Measurements from ENCODE around the gene LGALS8.
A peak's percentile ranks its signal among the peaks of the same experiment; 100 is the strongest.

LGALS8 gene

GRCh38 chr1:236520445-236521005 is 3.3 kb upstream of the LGALS8 start:
- Mint-ChIP-seq H3K27ac (no peak overlapping the region), H3K36me3 (ENCODE audit: low read depth) (peaks cover 15% of the 10 kb centered on the region), H3K4me1 (ENCODE audit: low read depth) (peaks cover 39% of the 10 kb centered on the region), H3K9me3 (no peaks in the 10 kb centered on the region), H3K27me3 (no peaks in the 10 kb centered on the region), H3K4me3 (no peak overlapping the region)
- no peak for DNase-seq

- no peaks in the 10 kb centered on the region for H3K27me3 Mint-ChIP-seq
- no peaks in the 10 kb centered on the region for H3K9me3 Mint-ChIP-seq
- peak overlapping the region; percentile 99 for H3K27ac Mint-ChIP-seq
- H3K36me3 Mint-ChIP-seq (ENCODE audit: low read depth): peaks cover 32% of the 10 kb centered on the region
- peaks cover 31% of the 10 kb centered on the region for H3K4me1 Mint-ChIP-seq (ENCODE audit: low read depth)
- peak; percentile 40 for DNase-seq
- H3K4me3 Mint-ChIP-seq: peak overlapping the region; percentile 93
Measured at GRCh38 chr1:236522937-236523703, 662 bp upstream of the LGALS8 start.

GRCh38 chr1:236524142-236524894 is 536 bp downstream of the LGALS8 start:
- H3K4me1 Mint-ChIP-seq (ENCODE audit: low read depth): peaks cover 36% of the 10 kb centered on the region
- peaks cover 39% of the 10 kb centered on the region for H3K36me3 Mint-ChIP-seq (ENCODE audit: low read depth)
- peak overlapping the region; percentile 99 for H3K27ac Mint-ChIP-seq
- no peaks in the 10 kb centered on the region for H3K27me3 Mint-ChIP-seq
- H3K9me3 Mint-ChIP-seq: no peaks in the 10 kb centered on the region
- peak; percentile 77 for DNase-seq
- peak overlapping the region; percentile 93 for H3K4me3 Mint-ChIP-seq

GRCh38 chr1:236524895-236525184 is 1.1 kb downstream of the LGALS8 start:
- H3K4me1 Mint-ChIP-seq (ENCODE audit: low read depth): peaks cover 36% of the 10 kb centered on the region
- H3K27ac Mint-ChIP-seq: peak overlapping the region; percentile 99
- H3K36me3 Mint-ChIP-seq (ENCODE audit: low read depth): peaks cover 39% of the 10 kb centered on the region
- no peaks in the 10 kb centered on the region for H3K27me3 Mint-ChIP-seq
- no peaks in the 10 kb centered on the region for H3K9me3 Mint-ChIP-seq
- H3K4me3 Mint-ChIP-seq: peak overlapping the region; percentile 93
- no peak for DNase-seq

GRCh38 chr1:236526079-236526478 is 2.3 kb downstream of the LGALS8 start:
- no peak for DNase-seq
- Mint-ChIP-seq H3K36me3 (ENCODE audit: low read depth) (peaks cover 51% of the 10 kb centered on the region), H3K4me3 (no peak overlapping the region), H3K9me3 (no peaks in the 10 kb centered on the region), H3K4me1 (ENCODE audit: low read depth) (peaks cover 44% of the 10 kb centered on the region), H3K27ac (no peak overlapping the region), H3K27me3 (no peaks in the 10 kb centered on the region)

GRCh38 chr1:236530286-236530685 is 6.5 kb downstream of the LGALS8 start:
- peak overlapping the region; percentile 42 for H3K27ac Mint-ChIP-seq
- no peaks in the 10 kb centered on the region for H3K27me3 Mint-ChIP-seq
- no peak overlapping the region for H3K4me3 Mint-ChIP-seq
- H3K4me1 Mint-ChIP-seq (ENCODE audit: low read depth): peaks cover 57% of the 10 kb centered on the region
- no peaks in the 10 kb centered on the region for H3K9me3 Mint-ChIP-seq
- DNase-seq: no peak
- H3K36me3 Mint-ChIP-seq (ENCODE audit: low read depth): peaks cover 68% of the 10 kb centered on the region

- Mint-ChIP-seq H3K27me3 (no peaks in the 10 kb centered on the region), H3K27ac (no peak overlapping the region), H3K4me1 (ENCODE audit: low read depth) (peaks cover 61% of the 10 kb centered on the region), H3K36me3 (ENCODE audit: low read depth) (peaks cover 72% of the 10 kb centered on the region), H3K4me3 (no peak overlapping the region), H3K9me3 (no peaks in the 10 kb centered on the region)
- DNase-seq: no peak
Measured at GRCh38 chr1:236530959-236531358, 7.2 kb downstream of the LGALS8 start.

- peaks cover 57% of the 10 kb centered on the region for H3K4me1 Mint-ChIP-seq (ENCODE audit: low read depth)
Measured at GRCh38 chr1:236532850-236533249, 9.1 kb downstream of the LGALS8 start.

GRCh38 chr1:236534151-236534651 is 10.4 kb downstream of the LGALS8 start:
- H3K27me3 Mint-ChIP-seq: no peaks in the 10 kb centered on the region
- H3K36me3 Mint-ChIP-seq (ENCODE audit: low read depth): peaks cover 81% of the 10 kb centered on the region
- DNase-seq: no peak
- H3K4me3 Mint-ChIP-seq: no peak overlapping the region
- H3K4me1 Mint-ChIP-seq (ENCODE audit: low read depth): peaks cover 51% of the 10 kb centered on the region
- H3K27ac Mint-ChIP-seq: peak overlapping the region; percentile 88
- no peaks in the 10 kb centered on the region for H3K9me3 Mint-ChIP-seq

More at GRCh38 chr1:236532850-236533249, 9.1 kb downstream of the LGALS8 start:
- Mint-ChIP-seq H3K4me3 (no peak overlapping the region), H3K27ac (peak overlapping the region; percentile 88), H3K9me3 (no peaks in the 10 kb centered on the region), H3K36me3 (ENCODE audit: low read depth) (peaks cover 74% of the 10 kb centered on the region), H3K27me3 (no peaks in the 10 kb centered on the region)
- DNase-seq: no peak

GRCh38 chr1:236535190-236535589 is 11.4 kb downstream of the LGALS8 start:
- peak overlapping the region; percentile 71 for H3K27ac Mint-ChIP-seq
- no peak overlapping the region for H3K4me3 Mint-ChIP-seq
- H3K4me1 Mint-ChIP-seq (ENCODE audit: low read depth): peaks cover 49% of the 10 kb centered on the region
- no peaks in the 10 kb centered on the region for H3K27me3 Mint-ChIP-seq
- H3K9me3 Mint-ChIP-seq: no peaks in the 10 kb centered on the region
- no peak for DNase-seq
- peaks cover 87% of the 10 kb centered on the region for H3K36me3 Mint-ChIP-seq (ENCODE audit: low read depth)

- peak overlapping the region; percentile 71 for H3K27ac Mint-ChIP-seq
- H3K27me3 Mint-ChIP-seq: no peaks in the 10 kb centered on the region
- no peaks in the 10 kb centered on the region for H3K9me3 Mint-ChIP-seq
- H3K36me3 Mint-ChIP-seq (ENCODE audit: low read depth): peaks cover 87% of the 10 kb centered on the region
- no peak overlapping the region for H3K4me3 Mint-ChIP-seq
- H3K4me1 Mint-ChIP-seq (ENCODE audit: low read depth): peaks cover 45% of the 10 kb centered on the region
- no peak for DNase-seq
Measured at GRCh38 chr1:236535662-236536161, 11.9 kb downstream of the LGALS8 start.

GRCh38 chr1:236536540-236536939 is 12.8 kb downstream of the LGALS8 start:
- Mint-ChIP-seq H3K27me3 (no peaks in the 10 kb centered on the region), H3K9me3 (no peaks in the 10 kb centered on the region), H3K27ac (peak overlapping the region; percentile 71), H3K36me3 (ENCODE audit: low read depth) (peaks cover 89% of the 10 kb centered on the region), H3K4me3 (no peak overlapping the region), H3K4me1 (ENCODE audit: low read depth) (peaks cover 41% of the 10 kb centered on the region)
- DNase-seq: no peak

GRCh38 chr1:236540813-236541465 is 17.2 kb downstream of the LGALS8 start:
- no peak overlapping the region for H3K4me3 Mint-ChIP-seq
- no peaks in the 10 kb centered on the region for H3K27me3 Mint-ChIP-seq
- H3K27ac Mint-ChIP-seq: peak overlapping the region; percentile 47
- H3K36me3 Mint-ChIP-seq (ENCODE audit: low read depth): peaks cover 96% of the 10 kb centered on the region
- H3K4me1 Mint-ChIP-seq (ENCODE audit: low read depth): peaks cover 27% of the 10 kb centered on the region
- no peak for DNase-seq
- no peaks in the 10 kb centered on the region for H3K9me3 Mint-ChIP-seq

- no peak for DNase-seq
- Mint-ChIP-seq H3K36me3 (ENCODE audit: low read depth) (peaks cover 96% of the 10 kb centered on the region), H3K4me3 (no peak overlapping the region), H3K4me1 (ENCODE audit: low read depth) (peaks cover 31% of the 10 kb centered on the region), H3K27ac (peak overlapping the region; percentile 72), H3K9me3 (no peaks in the 10 kb centered on the region), H3K27me3 (no peaks in the 10 kb centered on the region)
Measured at GRCh38 chr1:236541710-236542109, 17.9 kb downstream of the LGALS8 start.

Data from activated T-cell treated with anti-CD3 and anti-CD28 coated beads, Interleukin-2, amount 50 U/mL, for 24 hours (primary cell).